IPS-NIHi11 (cell line): ENCODE data around the gene NGEF.
A peak's percentile ranks its signal among the peaks of the same experiment; 100 is the strongest.

Source experiments
- DNase-seq: peaks from one replicate; pipeline ENCODE4 v3.0.0; 2012; ENCODE audit warnings: mixed read lengths, low spot score

Gene NGEF

DNA sequence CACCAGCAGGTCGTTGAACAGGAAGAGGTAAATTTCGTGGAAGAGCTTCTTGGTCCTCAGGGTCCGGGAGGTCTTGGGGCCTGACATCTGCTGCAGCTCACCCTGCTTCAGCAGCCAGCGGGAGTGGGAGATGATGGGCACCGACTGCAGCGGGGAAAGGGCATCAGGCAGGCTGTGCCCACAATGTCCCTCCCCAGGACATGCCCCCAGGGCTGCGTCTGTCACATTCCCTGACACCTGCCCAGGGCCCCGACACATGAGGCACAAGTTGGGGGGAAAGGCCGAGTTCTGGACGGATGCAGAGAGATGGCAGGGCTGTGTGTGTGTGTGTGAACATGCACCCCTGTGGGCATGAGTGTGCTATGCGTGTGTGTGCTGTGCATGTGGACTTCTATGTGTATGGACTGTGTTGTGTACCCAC, 129.0 kb downstream of the NGEF start:
- DNase-seq: no peak

DNA sequence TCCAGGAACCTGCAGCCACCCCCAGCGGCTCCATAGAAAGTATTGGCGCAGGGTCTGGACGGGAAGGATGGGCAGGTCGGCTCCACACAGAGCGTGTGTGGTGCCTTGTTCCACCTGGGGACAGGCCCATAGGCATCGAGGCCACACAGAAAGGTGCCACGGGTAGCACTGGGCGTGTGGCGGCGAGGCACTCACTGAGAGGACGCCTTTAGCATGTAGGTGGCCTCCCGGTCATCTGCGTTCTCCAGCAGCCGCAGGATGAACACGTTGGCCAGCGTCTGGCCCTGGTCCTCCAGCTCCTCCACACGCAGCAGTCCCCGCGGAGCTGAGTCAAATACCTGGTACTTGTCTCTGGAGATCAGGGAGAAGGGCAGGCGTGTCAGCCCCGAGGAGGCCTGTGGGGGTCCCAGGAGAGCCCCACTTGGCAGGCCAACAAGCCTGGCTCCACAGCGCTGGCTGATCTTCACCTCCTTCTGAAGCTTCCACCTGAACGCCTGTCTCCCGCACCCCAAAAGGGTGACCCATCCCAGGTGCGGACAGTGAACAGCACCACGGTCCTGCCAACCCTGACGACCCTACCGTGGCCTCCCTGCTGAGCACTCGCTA, 129.8 kb downstream of the NGEF start:
- DNase-seq: no peak

- DNase-seq: no peak
Measured at GRCh38 chr2:232882505-232883115, 130.4 kb downstream of the NGEF start.

- no peak for DNase-seq
Measured at GRCh38 chr2:232882085-232882484, 131.0 kb downstream of the NGEF start.

- no peak for DNase-seq
Measured at GRCh38 chr2:232880764-232881351, 132.2 kb downstream of the NGEF start.

DNA sequence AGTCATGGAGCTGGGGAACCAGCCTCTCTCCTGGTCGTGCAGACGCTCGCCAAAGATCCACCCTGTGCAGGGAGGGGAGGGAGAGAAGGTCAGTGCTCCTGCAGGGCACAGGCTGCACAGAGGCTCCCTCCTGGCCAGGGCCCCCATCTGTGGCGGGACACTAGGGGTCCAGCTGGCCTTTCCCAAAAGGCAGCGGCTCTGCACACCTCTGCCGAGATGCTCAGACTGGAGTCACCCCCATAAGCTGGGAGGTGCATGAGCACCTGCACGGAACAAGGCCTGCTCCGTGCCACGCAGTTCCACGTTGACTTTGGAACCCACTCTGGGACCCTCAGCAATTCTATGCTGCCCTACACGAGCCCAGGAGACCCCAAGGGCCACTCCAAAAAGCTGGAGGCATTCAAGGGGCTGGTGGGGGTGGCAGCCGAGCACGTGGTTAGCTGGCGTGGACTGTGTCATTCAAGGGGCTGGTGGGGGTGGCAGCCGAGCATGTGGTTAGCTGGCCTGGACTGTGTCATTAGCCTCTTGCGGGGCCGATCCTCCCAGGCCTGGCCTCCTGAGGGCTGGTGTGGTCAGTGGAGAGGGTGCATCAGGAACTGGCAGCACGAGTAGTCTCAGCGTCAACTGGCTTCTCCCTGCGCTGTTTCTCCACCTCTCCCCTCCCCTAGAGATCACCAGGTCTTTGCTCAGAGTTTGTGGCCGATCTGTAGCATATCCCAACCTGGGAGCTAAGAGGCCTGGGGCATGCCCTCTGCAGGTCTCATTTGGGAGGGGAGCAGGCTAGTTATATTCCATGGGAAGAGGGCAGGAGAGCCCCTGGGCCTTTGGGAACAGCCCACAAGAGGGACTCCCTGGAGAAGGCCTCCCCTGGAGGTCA, 133.2 kb downstream of the NGEF start:
- DNase-seq: no peak

DNA sequence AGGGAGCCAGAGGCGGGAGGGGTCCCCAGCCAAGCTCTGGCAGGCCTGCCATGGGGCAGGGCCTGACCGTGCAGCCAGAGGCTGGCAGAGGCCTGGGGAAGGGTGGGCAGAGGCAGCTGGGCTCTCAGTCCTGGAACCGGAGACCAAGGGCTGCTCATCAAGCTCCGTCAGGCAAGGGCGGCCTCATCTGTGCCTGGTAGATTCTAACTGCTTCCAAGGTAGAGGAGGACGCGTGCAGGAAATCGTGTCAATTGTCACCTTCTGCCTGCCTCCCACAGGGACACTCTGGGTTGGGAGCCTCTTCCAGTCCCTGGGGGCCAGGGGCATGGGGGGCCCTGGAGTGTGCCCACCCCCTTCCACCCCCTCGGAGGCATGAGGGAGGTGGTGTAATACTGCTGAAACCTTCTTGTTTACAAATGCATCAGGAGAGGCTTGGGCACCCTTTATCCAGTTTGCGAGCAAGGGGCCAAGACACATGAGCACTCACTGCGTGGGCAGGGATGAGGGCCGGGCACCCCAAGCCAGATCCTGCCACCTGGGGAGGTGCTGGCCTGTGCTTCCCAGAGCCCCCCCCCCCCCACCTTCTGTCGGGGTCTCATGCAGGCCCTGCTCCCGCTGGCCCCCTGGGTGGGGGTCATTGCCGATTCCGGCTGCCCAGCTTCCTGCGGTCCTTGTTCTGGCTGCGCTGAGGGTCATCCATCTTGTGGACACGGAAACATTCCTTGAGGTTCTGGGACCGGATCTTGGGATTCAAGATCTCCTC, 134.0 kb downstream of the NGEF start:
- DNase-seq: no peak

DNA sequence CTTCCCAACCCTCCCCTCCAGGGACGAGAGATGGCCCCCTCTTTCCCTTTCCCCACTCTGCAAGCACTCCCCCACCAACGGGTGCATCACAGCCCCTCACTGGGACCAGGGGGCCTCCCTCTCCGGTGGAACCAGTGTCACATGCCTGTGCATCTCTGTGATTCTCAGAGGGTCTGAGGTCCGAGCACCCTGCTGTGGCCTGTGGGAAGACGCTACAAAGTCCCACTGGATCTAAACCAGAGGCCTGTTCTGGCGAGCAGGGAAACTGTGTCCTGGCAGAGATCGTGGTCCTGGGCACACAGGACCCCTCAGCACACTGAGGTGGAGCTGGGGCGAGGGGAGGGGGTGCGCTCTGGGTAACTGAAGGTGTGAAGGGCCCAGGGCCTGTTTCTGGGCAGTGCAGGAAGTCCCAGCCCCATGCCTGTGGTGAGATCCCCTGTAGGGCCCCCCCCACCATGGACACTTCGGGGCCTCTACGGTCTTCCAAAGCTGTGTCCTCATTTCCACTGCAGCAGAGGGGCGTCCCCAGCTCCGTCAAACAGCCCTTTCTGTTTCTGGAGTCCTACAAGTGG, 135.0 kb downstream of the NGEF start:
- DNase-seq: no peak

DNA sequence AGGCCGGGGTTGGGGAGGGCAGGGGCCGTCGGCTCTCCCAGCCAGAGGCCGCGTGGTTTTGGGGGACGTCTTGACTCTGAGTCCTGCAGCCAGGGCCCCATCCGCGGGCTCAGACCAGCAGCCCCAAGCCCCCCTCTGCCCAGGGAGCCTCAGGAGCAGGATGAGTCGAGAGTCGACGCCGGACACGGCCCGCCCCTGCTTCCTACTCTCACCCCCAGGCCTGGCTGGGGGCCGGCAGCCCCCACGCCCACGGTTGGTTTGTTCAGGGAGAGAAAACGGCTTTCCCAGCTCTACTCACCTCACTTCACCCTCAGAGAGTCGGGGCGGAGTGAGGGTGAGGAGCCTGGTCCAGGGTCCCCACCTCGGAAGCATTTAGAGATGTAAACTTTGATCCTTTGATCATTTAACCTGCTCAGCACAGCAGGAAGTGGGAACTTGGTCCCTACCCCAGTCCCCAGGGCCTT, 136.0 kb downstream of the NGEF start:
- DNase-seq: no peak

GRCh38 chr2:232876161-232876977, 136.7 kb downstream of the NGEF start:
- peak; percentile 87 for DNase-seq

- peak; percentile 53 for DNase-seq
Measured at GRCh38 chr2:232875256-232876121, 137.6 kb downstream of the NGEF start.

- no peak for DNase-seq
Measured at GRCh38 chr2:232874677-232875223, 138.3 kb downstream of the NGEF start.

DNA sequence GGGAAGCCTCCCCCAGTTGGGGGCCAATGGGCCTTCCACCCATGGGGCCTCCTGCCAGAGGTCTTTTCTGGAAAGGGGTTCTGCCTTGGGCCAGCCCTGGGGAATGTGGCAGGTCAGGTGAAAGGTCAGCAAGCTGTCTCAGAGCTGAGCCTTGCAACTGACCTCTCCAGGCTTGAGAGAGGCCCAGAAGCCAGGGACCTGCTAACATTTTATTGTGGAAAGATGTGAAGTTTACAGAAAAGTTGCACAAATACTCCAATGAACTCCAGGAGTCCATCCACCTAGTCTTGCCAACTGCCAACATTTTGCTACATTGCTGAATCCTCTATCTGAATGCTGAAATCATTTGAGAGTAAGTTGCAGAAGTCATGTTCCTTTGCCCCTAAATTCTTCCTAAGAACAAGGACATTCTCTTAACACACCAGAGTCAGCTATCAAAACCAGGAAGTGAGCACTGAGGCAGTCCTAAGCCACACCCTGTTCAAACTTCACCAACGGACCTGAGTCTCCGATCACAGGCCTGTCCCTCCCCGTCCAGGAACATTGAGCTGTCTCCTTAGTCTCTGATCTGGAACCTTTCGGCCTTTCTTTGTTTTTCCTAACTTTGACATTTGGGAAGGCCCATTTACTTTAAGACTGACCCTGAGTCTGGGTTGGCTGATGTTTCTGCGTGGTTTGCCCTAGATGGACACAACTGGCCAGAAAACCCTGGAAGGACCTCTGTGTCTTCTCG, 139.0 kb downstream of the NGEF start:
- no peak for DNase-seq

- DNase-seq: no peak
Measured at GRCh38 chr2:232873292-232873908, 139.7 kb downstream of the NGEF start.

- no peak for DNase-seq
Measured at GRCh38 chr2:232872826-232873225, 140.2 kb downstream of the NGEF start.

DNA sequence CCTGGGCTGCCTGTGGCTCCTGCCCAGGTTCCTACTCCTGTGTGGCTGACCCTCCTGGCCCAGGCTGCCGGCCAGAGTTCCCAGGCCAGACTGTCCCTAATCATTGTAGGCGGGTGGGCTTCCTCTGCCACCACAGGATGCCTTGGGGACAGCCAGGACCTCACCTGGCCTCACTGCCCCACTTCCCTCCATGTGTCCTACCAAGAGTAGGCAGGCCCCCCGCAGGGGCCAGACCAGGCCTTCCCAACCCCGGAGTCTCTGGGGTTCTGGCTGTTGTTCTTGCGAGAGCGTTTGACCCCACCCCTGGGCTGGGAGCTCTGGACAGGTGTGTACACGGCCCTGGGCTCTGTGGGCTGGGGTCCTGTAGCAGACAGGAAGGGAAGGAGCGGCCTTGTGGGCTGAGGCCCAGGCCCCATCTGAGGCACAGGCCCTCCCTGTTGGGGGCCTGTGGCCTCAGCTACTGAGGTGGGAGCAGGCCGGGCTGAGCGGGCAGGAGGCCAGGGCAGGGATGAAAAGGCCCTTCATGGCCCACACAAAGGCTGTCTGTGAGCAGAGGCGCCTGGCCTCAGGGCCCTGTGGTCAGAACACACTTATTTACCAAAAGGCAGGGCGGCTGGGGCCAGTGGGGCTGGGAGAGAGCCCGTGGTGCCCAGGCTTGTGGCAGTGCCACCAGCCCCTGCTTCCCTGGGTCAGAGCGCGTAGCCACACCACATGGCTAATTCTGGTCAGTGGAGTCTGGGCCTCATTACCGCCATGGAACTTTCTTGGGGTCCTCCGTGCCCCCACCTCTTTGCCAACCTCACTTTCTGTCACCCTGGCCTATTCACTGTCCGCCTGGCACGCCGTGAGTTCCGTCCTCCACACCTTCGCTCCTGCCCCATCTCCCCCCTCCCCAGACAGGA, 141.0 kb downstream of the NGEF start:
- no peak for DNase-seq

DNA sequence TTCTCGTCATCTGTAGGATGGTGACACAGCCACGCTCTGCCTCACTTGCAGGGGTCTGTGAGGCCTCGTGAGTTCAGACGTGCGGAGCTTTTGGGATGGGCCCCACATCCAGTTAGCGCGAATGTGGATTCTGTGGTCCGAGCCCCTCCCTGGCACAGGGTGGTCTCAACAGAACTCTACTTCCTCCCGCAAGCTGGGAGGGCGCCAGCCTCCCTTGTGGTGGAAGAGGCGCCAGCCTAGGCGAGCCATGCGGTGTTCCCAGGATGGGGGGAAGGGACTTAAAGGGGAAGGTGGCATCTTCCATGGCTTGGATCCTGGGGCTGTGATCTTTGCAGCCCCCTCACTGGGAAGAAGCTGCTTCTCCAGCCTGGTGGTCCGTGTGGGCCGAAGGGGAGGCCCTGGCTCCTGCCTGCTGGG, 141.6 kb downstream of the NGEF start:
- no peak for DNase-seq
